DMS79 (cell line): Measurements from ENCODE around the gene MR1.
A peak's percentile ranks its signal among the peaks of the same experiment; 100 is the strongest.

Experiments used
- DNase-seq: peaks from one replicate; lab custom pipeline; 2025; lab: John Stamatoyannopoulos, UW

MR1 gene

GRCh38 chr1:181064011-181064623, 30.3 kb downstream of the MR1 start:
- no peak for DNase-seq

DNA sequence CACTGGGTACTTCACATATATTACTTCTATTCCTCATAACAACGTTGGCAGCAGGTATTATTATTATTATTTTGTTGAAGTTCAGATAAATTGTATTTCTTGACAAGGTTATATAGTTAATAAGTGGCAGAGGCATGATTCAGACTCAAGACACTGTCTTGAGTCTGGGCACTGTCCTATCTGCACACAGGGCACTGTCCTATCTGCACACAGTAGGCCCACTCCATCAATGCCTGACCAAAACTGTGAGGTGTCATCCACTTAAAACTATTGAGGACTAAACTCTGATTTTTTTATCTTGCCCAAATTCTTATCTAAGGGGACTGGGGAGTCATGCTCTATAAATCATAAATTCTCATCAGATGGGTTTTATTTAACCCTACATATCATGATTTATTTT, 30.9 kb downstream of the MR1 start:
- no peak for DNase-seq

DNA sequence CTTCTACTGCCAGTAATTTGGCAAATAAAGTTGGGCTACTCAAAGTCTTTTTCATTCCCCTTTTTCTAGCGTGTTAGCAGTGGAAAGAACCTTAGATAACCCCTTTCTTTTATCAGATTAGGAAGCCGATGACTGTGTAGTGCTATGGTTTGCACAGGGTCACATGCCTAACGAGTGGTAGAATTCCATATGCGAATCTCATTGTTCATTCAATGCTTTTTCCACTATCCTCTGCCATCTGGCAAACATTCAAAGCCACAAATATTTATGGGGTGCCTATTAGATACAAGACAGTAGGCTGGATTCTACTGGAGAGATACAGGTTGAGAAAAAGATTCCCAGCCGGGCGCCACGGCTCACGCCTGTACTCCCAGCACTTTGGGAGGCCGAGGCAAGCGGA, 39.9 kb downstream of the MR1 start:
- peak; percentile 22 for DNase-seq

- no peak for DNase-seq
Observed at GRCh38 chr1:181075766-181076350, 42.1 kb downstream of the MR1 start.

DNA sequence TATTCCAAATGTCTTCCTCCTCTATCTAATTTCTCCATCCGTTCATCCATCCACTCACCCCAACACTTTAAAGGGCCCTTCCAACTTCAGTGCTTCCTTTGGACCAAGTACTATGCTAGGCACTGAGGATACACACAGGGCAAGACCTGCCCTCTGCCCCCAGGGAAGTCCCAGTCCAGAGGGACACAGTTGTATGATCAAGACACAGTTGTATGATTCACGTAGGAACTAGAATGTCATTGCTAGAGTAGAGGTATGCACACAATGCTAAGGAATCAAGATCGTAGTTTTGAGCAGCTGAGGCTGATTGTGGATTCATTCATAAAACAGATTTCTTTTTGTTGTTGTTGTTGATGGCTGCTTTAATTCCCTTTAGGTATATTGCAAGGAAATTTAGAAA, 43.1 kb downstream of the MR1 start:
- DNase-seq, result no peak

- no peak for DNase-seq
Observed at GRCh38 chr1:181077576-181078242, 43.9 kb downstream of the MR1 start.

DNA sequence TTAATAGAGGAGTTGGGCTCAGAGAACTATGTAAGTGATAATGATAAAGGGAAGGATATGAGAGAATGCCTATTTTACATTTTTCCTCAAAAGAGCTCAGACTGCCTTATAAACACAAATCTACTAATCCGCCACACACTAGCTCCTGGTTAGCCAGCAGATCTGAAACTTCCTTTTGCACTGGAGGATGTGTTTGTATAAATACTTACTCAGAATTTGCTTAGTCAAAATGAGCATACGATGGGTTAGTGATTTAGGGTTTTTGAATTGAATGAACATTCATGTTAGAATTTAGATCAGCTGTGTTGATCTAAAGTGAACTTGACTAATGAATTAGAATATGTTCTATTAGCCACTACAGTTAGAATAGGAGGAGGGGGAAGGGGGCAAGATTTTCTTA, 45.6 kb downstream of the MR1 start:
- no peak for DNase-seq

GRCh38 chr1:181079920-181080319, 46.1 kb downstream of the MR1 start:
- no peak for DNase-seq

DNA sequence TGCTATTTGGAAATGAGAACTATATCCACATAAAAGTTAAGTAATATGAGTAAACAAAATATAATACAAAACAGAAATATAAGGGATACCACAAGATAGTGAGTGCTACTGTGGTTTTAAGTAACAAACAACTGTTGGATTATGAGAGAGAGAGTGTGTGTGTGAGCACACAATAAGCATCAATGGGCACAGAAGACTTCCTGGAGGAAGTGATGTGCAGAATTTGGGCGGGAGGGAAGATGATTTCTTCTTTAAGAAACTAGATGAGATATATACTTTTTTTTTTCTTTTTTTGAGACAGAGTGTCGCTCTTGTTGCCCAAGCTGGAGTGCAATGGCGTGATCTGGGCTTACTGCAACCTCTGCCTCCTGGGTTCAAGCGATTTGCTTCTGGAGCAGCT, 46.8 kb downstream of the MR1 start:
- DNase-seq, result no peak

- peak; percentile 89 for DNase-seq
Observed at GRCh38 chr1:181081395-181081794, 47.6 kb downstream of the MR1 start.

DNA sequence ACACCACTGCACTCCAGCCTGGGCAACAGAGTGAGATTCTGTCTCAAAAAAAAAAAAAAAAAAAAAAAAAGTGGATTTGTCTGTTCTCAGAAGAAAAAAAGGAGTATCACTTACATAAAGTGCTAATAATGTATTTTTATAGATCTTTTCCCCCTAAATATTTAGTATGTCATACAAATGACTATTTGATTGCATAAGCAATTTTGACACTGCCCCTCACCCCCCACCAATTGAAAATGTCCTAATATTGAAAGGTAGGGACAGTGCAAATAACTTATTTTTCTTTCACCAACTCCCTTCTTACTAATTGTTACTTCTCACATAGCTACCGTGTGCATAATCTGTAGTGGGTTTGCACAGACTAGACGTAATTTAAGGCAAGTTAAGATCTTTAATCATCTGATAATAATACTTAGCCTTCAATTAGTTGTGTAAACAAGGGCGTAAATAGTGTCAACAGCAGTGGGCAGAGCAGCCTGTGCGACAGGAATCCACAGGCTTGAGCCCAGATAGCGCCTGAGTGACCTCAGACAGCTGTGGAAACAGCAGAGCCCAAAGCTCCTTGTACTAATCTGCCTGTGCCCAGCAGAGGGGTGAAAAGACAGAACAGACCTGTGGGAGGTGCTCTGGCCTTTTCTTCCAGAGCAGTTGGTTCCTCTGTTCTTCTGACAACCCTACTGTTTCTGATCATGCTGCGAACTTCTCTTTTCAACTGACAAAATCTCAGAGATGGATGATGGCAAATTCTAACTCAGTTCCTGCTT, 50.2 kb downstream of the MR1 start:
- DNase-seq, result peak; percentile 17

DNA sequence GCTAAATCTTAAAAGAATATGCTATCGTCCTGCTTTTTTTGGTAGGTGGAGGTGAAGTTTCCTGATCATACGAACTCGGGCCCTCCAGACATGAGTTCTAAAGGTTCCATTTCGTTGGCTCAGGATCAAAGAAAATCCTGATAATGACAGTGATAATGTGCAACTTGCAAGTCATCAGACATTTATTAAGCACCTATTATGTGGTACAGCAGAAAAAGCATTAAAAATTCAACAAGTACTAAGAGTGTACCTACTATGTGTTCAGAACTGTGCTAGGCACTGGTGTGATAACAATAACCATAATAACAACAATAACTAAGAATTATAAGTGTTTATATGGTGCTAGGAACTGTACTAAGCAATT, 50.8 kb downstream of the MR1 start:
- DNase-seq, result no peak

DNA sequence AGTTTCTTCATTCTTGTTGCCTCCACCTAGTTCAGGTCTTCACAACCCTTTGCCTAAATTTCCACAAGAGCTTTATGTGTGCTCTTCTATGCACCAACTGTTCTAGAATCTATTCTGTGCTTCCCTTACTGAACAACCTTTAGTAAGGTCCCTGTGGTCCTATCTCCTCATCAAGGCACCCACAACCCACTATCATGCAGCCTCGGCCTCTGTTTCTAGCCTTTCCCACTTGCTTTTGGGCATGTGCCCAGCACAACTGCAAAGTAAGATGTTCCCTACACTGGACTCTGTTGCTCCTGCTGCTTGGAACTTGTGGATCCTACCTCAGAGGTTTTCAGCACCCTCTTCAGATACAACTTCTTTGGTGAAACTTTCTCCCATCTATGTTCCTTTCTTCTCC, 52.3 kb downstream of the MR1 start:
- DNase-seq, result no peak

DNA sequence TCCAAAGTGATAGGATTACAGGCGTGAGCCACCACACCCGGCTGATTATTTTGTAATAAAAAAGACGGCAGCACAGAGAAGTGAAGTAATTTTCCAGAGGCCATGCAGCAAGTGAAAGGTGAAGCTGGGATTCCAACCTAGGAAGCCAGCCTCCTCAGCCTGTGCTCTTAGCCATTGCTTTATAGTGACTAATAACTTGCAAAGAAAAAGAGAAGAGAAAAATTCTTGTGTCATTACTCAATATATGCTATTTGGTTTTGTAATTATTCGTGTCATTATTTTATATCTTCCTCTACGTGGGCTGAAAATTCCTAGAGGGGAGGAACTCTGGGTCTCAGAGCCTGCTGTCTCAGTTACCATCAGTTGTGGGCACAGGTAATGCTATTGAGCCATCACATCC, 53.1 kb downstream of the MR1 start:
- DNase-seq, result no peak

- DNase-seq, result no peak
Observed at GRCh38 chr1:181087400-181087901, 53.7 kb downstream of the MR1 start.

- peak; percentile 82 for DNase-seq
Observed at GRCh38 chr1:181088079-181089016, 54.6 kb downstream of the MR1 start, which contains the start of gene IER5. TSS of gene IER5 (plus strand) at chr1:181088700. CDS start at chr1:181088903, 203 bp downstream.

DNA sequence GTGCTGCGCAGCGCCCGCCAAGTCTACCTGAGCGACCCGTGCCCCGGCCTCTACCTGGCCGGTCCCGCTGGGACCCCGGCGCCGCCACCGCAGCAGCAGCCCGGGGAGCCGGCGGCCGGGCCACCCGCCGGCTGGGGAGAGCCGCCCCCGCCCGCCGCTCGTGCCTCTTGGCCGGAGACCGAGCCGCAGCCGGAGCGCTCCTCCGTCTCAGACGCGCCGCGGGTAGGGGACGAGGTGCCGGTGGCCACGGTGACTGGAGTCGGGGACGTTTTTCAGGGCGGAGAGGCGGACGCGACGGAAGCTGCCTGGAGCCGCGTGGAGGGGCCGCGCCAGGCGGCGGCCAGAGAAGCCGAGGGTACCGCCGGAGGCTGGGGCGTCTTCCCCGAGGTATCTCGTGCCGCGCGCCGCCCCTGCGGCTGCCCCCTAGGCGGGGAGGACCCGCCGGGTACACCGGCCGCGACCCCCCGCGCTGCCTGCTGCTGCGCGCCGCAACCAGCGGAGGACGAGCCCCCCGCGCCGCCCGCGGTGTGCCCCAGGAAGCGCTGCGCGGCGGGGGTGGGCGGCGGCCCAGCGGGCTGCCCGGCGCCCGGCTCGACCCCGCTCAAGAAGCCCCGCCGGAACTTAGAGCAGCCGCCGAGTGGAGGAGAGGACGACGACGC, 55.4 kb downstream of the MR1 start:
- DNase-seq, result no peak

GRCh38 chr1:181089676-181090544, 56.1 kb downstream of the MR1 start:
- DNase-seq, result no peak

DNA sequence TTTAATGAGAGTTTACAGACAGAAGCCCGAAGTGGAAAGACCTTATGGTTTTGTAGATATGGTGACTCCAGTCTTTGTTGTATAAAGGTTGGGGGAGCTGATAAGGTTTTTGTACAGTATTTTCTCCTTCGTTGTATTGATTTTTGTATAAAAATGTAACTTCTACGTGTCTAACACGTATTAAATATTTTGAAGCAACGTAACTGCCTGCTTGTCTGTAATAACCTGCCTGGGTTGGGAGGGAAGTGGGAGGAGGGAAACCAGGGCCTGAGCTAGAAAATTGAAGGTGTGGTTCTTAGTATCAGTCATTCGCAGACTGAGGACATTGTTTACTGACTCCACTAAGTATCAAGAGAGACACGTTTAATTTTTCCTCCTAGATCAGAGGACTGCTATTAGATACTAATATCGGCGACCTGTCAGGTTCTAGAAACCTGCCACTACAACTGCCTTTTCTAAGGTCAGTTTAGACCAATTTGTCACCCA, 56.9 kb downstream of the MR1 start:
- no peak for DNase-seq
